HepG2 (cell line): ENCODE results near the gene PTPRN. TPM values are rescaled to one million over a fixed set of nuclear protein-coding genes. Genes with fewer than 3 reads are reported as not detected.
A peak's percentile ranks its signal among the peaks of the same experiment; 100 is the strongest.

ENCODE experiments used
- ARNT2 ChIP-seq: sonication (generic); formaldehyde crosslinking; IDR thresholded peaks from 2 replicates; pipeline ENCODE4 v1.8.0; 2022; ENCODE audit warnings: mild to moderate bottlenecking, low read depth, missing genetic modification reagents, moderate library complexity
- TAF1 ChIP-seq: sonication (generic); formaldehyde crosslinking; IDR thresholded peaks from 2 replicates; pipeline ENCODE4 v1.4.0; 2020; ENCODE audit warnings: missing genetic modification reagents
- ZNF121 ChIP-seq: sonication (generic); formaldehyde crosslinking; IDR thresholded peaks from 2 replicates; pipeline ENCODE4 v1.5.0; 2020; ENCODE audit warnings: mild to moderate bottlenecking, missing genetic modification reagents
- ZSCAN31 ChIP-seq: sonication (generic); formaldehyde crosslinking; IDR thresholded peaks from 2 replicates; pipeline ENCODE4 v1.5.0; 2020; ENCODE audit warnings: low read depth, mild to moderate bottlenecking, missing genetic modification reagents
- polyA plus RNA-seq, 8 experiments: library from polyadenylated mRNA; depleted of rRNA in 3 of 8; stranded (reverse) in 7 of 8; unstranded in 1 of 8; fragments of >200 nt; fragmentation: Illumina TruSeq in 4 of 8; extraction: Trizol in 4 of 8; gene quantifications; 2 replicates each; pipeline versions ENCODE4 v1.2.1 to v1.2.3, GENCODE V29; 2011 to 2016; ENCODE audit warnings: low read depth in 4 of 8, missing spikeins in 1 of 8, mixed read lengths in 1 of 8; ENCODE audit not compliant: insufficient read depth in 1 of 8
- total RNA-seq, 5 experiments: library from RNA; depleted of rRNA; stranded (reverse); fragments of >200 nt; fragmentation: Illumina TruSeq; extraction: Trizol; gene quantifications; 2 replicates each; pipeline ENCODE4 v1.2.3, GENCODE V29; 2016; ENCODE audit warnings: low read depth in 1 of 5
- TF ChIP-seq, protein P1 (sequence below): sonication (generic); formaldehyde crosslinking; IDR thresholded peaks from 2 replicates; pipeline ENCODE4 v1.4.0; 2020; ENCODE audit warnings: mild to moderate bottlenecking, low read depth, missing genetic modification reagents
- TF ChIP-seq, protein P2 (sequence below): sonication (generic); formaldehyde crosslinking; IDR thresholded peaks from 2 replicates; pipeline ENCODE4 v1.9.0; 2022; ENCODE audit warnings: low read depth, missing genetic modification reagents
- TF ChIP-seq, protein P3 (sequence below): IDR thresholded peaks from 2 replicates; pipeline ENCODE4 v1.6.1; 2016; ENCODE audit warnings: low read depth

The PTPRN gene
- total and polyA plus RNA-seq, 2 of the 13 experiments (the other 11 are each of a cell fraction or from before 2014, with no cell fraction given) = 0.26 TPM; not detected in 1

DNA sequence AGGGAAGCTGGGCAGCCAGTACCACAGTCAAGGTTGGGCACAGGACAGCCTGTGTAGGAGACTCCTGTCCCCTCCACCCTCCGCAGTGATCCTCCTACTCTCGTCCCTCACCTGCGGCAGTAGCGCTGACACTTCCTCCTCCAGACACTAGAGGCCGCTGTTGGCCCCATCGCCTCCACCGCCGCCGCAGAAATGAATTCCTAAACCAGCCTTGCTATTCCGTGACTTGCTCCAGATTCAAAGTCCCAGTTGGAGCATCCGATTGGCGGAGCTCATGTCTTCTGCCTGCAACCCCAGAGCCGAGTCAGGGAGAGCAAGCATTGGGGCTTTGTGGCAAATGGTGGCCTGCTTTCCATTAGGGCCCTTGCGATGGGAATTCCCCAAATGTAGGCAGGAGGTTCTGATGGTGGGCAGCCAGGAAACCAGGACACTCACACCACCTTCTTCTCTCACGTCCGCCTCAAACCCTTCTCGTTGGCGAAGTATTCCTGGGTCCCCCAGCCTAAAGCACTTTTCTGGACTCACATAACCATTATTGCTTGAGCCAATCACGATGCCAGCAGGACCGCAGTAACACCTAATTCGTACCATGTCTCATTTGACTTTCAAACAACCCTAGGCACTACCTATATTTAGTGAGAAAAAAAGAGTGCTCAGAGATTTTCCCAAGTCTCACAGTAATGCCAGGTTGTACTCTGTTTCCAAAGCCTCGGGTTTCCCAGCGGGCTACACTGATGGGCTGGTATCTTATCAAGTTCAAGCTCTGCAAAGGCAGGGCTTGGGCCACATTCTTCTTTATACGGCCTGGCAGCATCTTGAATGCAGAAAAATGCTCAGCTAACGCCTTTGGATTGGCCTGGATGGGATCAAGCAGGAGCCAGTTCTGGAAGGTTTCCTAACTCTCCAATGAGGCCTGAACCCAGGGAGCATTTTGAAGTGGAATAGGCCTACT lies 31.2 kb downstream of the PTPRN start (continued):
- TF ChIP-seq, protein P1, sequence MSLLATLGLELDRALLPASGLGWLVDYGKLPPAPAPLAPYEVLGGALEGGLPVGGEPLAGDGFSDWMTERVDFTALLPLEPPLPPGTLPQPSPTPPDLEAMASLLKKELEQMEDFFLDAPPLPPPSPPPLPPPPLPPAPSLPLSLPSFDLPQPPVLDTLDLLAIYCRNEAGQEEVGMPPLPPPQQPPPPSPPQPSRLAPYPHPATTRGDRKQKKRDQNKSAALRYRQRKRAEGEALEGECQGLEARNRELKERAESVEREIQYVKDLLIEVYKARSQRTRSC = no peak
- TF ChIP-seq, protein P2, sequence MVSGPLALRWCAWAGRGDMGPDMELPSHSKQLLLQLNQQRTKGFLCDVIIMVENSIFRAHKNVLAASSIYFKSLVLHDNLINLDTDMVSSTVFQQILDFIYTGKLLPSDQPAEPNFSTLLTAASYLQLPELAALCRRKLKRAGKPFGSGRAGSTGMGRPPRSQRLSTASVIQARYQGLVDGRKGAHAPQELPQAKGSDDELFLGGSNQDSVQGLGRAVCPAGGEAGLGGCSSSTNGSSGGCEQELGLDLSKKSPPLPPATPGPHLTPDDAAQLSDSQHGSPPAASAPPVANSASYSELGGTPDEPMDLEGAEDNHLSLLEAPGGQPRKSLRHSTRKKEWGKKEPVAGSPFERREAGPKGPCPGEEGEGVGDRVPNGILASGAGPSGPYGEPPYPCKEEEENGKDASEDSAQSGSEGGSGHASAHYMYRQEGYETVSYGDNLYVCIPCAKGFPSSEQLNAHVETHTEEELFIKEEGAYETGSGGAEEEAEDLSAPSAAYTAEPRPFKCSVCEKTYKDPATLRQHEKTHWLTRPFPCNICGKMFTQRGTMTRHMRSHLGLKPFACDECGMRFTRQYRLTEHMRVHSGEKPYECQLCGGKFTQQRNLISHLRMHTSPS (CRISPR knock-in tag) = no peak
- TF ChIP-seq TAF1 (no peak), ZSCAN31 (CRISPR knock-in tag) (no peak), ARNT2 (no peak; the same call in 1 of the 2 replicates), ZNF121 (CRISPR knock-in tag) (no peak)
- TF ChIP-seq, protein P3, sequence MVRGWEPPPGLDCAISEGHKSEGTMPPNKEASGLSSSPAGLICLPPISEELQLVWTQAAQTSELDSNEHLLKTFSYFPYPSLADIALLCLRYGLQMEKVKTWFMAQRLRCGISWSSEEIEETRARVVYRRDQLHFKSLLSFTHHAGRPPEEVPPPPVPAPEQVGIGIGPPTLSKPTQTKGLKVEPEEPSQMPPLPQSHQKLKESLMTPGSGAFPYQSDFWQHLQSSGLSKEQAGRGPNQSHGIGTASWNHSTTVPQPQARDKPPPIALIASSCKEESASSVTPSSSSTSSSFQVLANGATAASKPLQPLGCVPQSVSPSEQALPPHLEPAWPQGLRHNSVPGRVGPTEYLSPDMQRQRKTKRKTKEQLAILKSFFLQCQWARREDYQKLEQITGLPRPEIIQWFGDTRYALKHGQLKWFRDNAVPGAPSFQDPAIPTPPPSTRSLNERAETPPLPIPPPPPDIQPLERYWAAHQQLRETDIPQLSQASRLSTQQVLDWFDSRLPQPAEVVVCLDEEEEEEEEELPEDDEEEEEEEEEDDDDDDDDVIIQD (CRISPR knock-in tag) = peak; percentile 72; the same call in 1 of the 2 replicates
